Globus pallidus (tissue), 1 donor: ENCODE data around the gene ZNF74.
"Not testable (repeated sequence)": the region's sequence is repeated elsewhere in the genome, so short reads cannot be mapped to it uniquely, and the experiment has no call there.

ENCODE experiments used
- DNase-seq: peaks from one replicate; pipeline ENCODE4 v3.0.0-alpha.2; 2015; ENCODE audit warnings: low spot score

The ZNF74 gene

GRCh38 chr22:20400606-20401375 lies 6.8 kb downstream of the ZNF74 start:
- no peak for DNase-seq

GRCh38 chr22:20401376-20402014 lies 7.5 kb downstream of the ZNF74 start:
- DNase-seq = no peak

GRCh38 chr22:20402960-20403778 lies 9.2 kb downstream of the ZNF74 start:
- no peak for DNase-seq

- DNase-seq = no peak
Observed at GRCh38 chr22:20403779-20404140, 9.8 kb downstream of the ZNF74 start.

- no peak for DNase-seq
Observed at GRCh38 chr22:20404881-20405280, 10.9 kb downstream of the ZNF74 start.

GRCh38 chr22:20405291-20405930 lies 11.5 kb downstream of the ZNF74 start:
- DNase-seq = no peak

GRCh38 chr22:20405931-20406685 lies 12.2 kb downstream of the ZNF74 start:
- no peak for DNase-seq

GRCh38 chr22:20406686-20407408 lies 12.9 kb downstream of the ZNF74 start:
- no peak for DNase-seq

- DNase-seq = no peak
Observed at GRCh38 chr22:20407829-20408228, 13.9 kb downstream of the ZNF74 start.

GRCh38 chr22:20408891-20409290 lies 14.9 kb downstream of the ZNF74 start:
- DNase-seq = no peak

GRCh38 chr22:20409385-20409784 lies 15.4 kb downstream of the ZNF74 start:
- DNase-seq = not testable (repeated sequence)

- no peak for DNase-seq
Observed at GRCh38 chr22:20412474-20413216, 18.7 kb downstream of the ZNF74 start.

GRCh38 chr22:20413217-20414058 lies 19.5 kb downstream of the ZNF74 start:
- DNase-seq = no peak

- DNase-seq = no peak
Observed at GRCh38 chr22:20414059-20414440, 20.1 kb downstream of the ZNF74 start.

GRCh38 chr22:20414450-20414849 lies 20.5 kb downstream of the ZNF74 start:
- no peak for DNase-seq

- not testable (repeated sequence) for DNase-seq
Observed at GRCh38 chr22:20415241-20415640, 21.3 kb downstream of the ZNF74 start.

- not testable (repeated sequence) for DNase-seq
Observed at GRCh38 chr22:20415699-20416098, 21.7 kb downstream of the ZNF74 start.

- DNase-seq = peak; percentile 80
Observed at GRCh38 chr22:20418211-20418788, 24.3 kb downstream of the ZNF74 start.

GRCh38 chr22:20419664-20419951 lies 25.7 kb downstream of the ZNF74 start:
- DNase-seq = no peak
